Measurements from ENCODE around the gene ANKRD44.

The ANKRD44 gene

GRCh38 chr2:197236816-197237215 is 73.8 kb downstream of the ANKRD44 start:
- Histone ChIP-seq H3K36me3 (no peaks in the 10 kb centered on the region), H3K9me3 (no peaks in the 10 kb centered on the region), H3K27ac (no peak overlapping the region), H3K9ac (no peak overlapping the region), H3K27me3 (no peaks in the 10 kb centered on the region), H4K20me1 (no peaks in the 10 kb centered on the region), H3K4me3 (no peak overlapping the region), H3K4me2 (no peak overlapping the region), H3K4me1 (peaks cover 23% of the 10 kb centered on the region)
- no peak for TF ChIP-seq Cebpa-rat (IDR thresholded peaks at IDR 0.05)

- Histone ChIP-seq H3K36me3 (no peaks in the 10 kb centered on the region), H3K9ac (no peak overlapping the region), H3K4me2 (no peak overlapping the region), H3K4me1 (peaks cover 21% of the 10 kb centered on the region), H3K4me3 (no peak overlapping the region), H4K20me1 (no peaks in the 10 kb centered on the region), H3K9me3 (no peaks in the 10 kb centered on the region), H3K27ac (no peak overlapping the region), H3K27me3 (no peaks in the 10 kb centered on the region)
- no peak for TF ChIP-seq Cebpa-rat (IDR thresholded peaks at IDR 0.05)
These were observed 74.4 kb downstream of the ANKRD44 start for GRCh38 chr2:197236159-197236558.

- no peaks in the 10 kb centered on the region for H3K9me3 ChIP-seq
- no peak overlapping the region for H3K27ac ChIP-seq
- H4K20me1 ChIP-seq: no peaks in the 10 kb centered on the region
- peaks cover 17% of the 10 kb centered on the region for H3K4me1 ChIP-seq
- no peak overlapping the region for H3K4me3 ChIP-seq
- no peaks in the 10 kb centered on the region for H3K36me3 ChIP-seq
- no peaks in the 10 kb centered on the region for H3K27me3 ChIP-seq
- H3K9ac ChIP-seq: no peak overlapping the region
- TF ChIP-seq Cebpa-rat (IDR thresholded peaks at IDR 0.05): no peak
- no peak overlapping the region for H3K4me2 ChIP-seq
These were observed 74.9 kb downstream of the ANKRD44 start for GRCh38 chr2:197235711-197236110.

- no peak overlapping the region for H3K27ac ChIP-seq
These were observed 75.8 kb downstream of the ANKRD44 start for GRCh38 chr2:197234671-197235191.

GRCh38 chr2:197233473-197233872 is 77.1 kb downstream of the ANKRD44 start:
- Histone ChIP-seq H3K4me2 (no peak overlapping the region), H3K27me3 (no peaks in the 10 kb centered on the region), H3K4me3 (no peak overlapping the region), H3K9me3 (no peaks in the 10 kb centered on the region), H3K27ac (no peak overlapping the region), H4K20me1 (no peaks in the 10 kb centered on the region), H3K4me1 (peaks cover 12% of the 10 kb centered on the region), H3K36me3 (no peaks in the 10 kb centered on the region), H3K9ac (no peak overlapping the region)
- no peak for TF ChIP-seq Cebpa-rat (IDR thresholded peaks at IDR 0.05)

More at GRCh38 chr2:197234671-197235191, 75.8 kb downstream of the ANKRD44 start:
- Histone ChIP-seq H4K20me1 (no peaks in the 10 kb centered on the region), H3K4me2 (no peak overlapping the region), H3K36me3 (no peaks in the 10 kb centered on the region), H3K27me3 (no peaks in the 10 kb centered on the region), H3K9me3 (no peaks in the 10 kb centered on the region), H3K9ac (no peak overlapping the region), H3K4me3 (no peak overlapping the region), H3K4me1 (peaks cover 17% of the 10 kb centered on the region)
- no peak for TF ChIP-seq Cebpa-rat (IDR thresholded peaks at IDR 0.05)

DNA sequence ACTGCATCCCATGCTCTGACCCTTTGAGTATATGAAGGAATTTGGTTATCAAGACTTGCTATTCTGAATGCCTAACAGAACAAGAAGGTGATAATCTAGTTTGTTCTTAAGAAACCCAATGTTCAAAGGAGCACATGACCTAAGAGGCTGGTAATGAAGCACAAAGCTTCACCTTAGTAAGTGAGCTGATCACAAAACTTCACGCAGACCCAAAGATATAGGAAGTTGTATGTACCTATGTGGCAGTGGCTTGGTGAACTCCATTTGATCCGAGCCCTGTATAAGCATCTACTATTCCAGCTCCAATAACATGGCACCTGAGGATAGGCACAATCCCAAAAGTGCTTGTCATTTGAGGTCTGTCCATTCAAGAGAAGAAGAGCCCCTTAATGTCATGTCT is 78.6 kb downstream of the ANKRD44 start:
- H3K36me3 ChIP-seq: no peaks in the 10 kb centered on the region
- H3K27me3 ChIP-seq: no peaks in the 10 kb centered on the region
- no peaks in the 10 kb centered on the region for H3K9me3 ChIP-seq
- no peak overlapping the region for H3K4me2 ChIP-seq
- H4K20me1 ChIP-seq: no peaks in the 10 kb centered on the region
- H3K9ac ChIP-seq: no peak overlapping the region
- H3K27ac ChIP-seq: no peak overlapping the region
- H3K4me3 ChIP-seq: no peak overlapping the region
- H3K4me1 ChIP-seq: peaks cover 12% of the 10 kb centered on the region
- TF ChIP-seq Cebpa-rat (IDR thresholded peaks at IDR 0.05): no peak

DNA sequence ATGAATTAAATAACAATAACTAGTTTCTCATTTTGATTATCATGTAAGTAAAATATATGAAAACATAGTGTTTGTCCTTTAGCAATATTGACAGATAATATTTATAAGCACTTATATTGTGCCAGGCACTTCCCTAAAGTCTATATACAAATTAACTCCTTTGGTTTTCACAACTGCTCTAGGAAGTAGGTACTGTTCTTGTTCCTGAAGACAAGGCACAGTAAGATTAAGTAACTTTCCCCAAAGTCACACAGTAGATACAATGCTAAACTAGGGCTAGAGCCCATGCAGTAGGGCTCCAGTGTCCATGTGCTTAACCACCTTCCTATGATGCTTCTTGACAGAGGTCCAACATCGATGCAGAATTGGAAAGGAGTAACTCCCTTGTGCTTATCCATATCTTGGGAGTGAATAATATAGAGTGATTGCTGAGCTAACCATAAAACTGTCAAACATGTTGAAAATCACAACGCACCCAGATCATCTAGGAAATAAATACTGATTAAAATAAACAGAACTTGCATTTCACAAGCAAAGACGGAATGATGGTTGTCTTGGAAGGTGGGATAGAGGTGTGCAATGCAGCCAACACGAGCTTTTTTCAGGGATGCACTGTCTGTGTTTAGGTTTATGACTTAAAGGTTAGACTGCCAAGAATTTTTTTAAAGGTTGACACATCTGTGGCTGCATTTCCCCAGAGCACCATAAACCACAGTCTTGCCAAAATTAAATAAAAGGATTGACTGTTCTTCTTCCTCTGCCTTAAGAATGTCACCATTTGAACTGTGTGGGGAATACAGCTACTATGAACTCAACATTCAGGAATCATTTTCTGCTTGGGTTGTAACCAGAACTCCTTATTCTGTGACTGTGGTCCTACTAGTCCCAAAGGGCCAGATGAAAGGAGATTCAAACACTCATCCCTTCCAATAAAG is 80.8 kb downstream of the ANKRD44 start:
- Histone ChIP-seq H3K27ac (no peak overlapping the region), H3K9ac (no peak overlapping the region), H4K20me1 (no peaks in the 10 kb centered on the region), H3K27me3 (no peaks in the 10 kb centered on the region), H3K4me1 (peaks cover 12% of the 10 kb centered on the region), H3K4me3 (no peak overlapping the region), H3K36me3 (no peaks in the 10 kb centered on the region), H3K9me3 (no peaks in the 10 kb centered on the region), H3K4me2 (peak overlapping the region; percentile 31; the same call in 1 of the 2 replicates)
- no peak for TF ChIP-seq Cebpa-rat (IDR thresholded peaks at IDR 0.05)

- H3K4me3 ChIP-seq: no peak overlapping the region
- no peak overlapping the region for H3K27ac ChIP-seq
- H3K4me2 ChIP-seq: peak overlapping the region; percentile 54
- no peaks in the 10 kb centered on the region for H3K9me3 ChIP-seq
- no peak for TF ChIP-seq Cebpa-rat (IDR thresholded peaks at IDR 0.05)
- H3K27me3 ChIP-seq: no peaks in the 10 kb centered on the region
- H4K20me1 ChIP-seq: no peaks in the 10 kb centered on the region
- peaks cover 21% of the 10 kb centered on the region for H3K4me1 ChIP-seq
- no peak overlapping the region for H3K9ac ChIP-seq
- no peaks in the 10 kb centered on the region for H3K36me3 ChIP-seq
These were observed 87.1 kb downstream of the ANKRD44 start for GRCh38 chr2:197223451-197223850.

- Histone ChIP-seq H3K36me3 (no peaks in the 10 kb centered on the region), H3K4me2 (peak overlapping the region; percentile 10; the same call in 1 of the 2 replicates), H3K9ac (no peak overlapping the region), H3K4me3 (no peak overlapping the region), H3K4me1 (peaks cover 38% of the 10 kb centered on the region), H4K20me1 (no peaks in the 10 kb centered on the region), H3K9me3 (no peaks in the 10 kb centered on the region), H3K27me3 (no peaks in the 10 kb centered on the region), H3K27ac (no peak overlapping the region)
- no peak for TF ChIP-seq Cebpa-rat (IDR thresholded peaks at IDR 0.05)
These were observed 90.9 kb downstream of the ANKRD44 start for GRCh38 chr2:197219636-197220035.

GRCh38 chr2:197217541-197217940 is 93.0 kb downstream of the ANKRD44 start:
- no peak overlapping the region for H3K27ac ChIP-seq
- H3K36me3 ChIP-seq: no peaks in the 10 kb centered on the region
- H3K27me3 ChIP-seq: no peaks in the 10 kb centered on the region
- H4K20me1 ChIP-seq: no peaks in the 10 kb centered on the region
- no peak for TF ChIP-seq Cebpa-rat (IDR thresholded peaks at IDR 0.05)
- H3K9me3 ChIP-seq: no peaks in the 10 kb centered on the region
- peaks cover 29% of the 10 kb centered on the region for H3K4me1 ChIP-seq
- H3K4me3 ChIP-seq: no peak overlapping the region
- 0 out of 2 replicates have a peak overlapping the region, but pooled peaks have one; percentile 43 for H3K4me2 ChIP-seq
- H3K9ac ChIP-seq: no peak overlapping the region

All from BLaER1 (cell line).